Measurements from ENCODE around the gene ZNF580. TPM values are rescaled to one million over a fixed set of nuclear protein-coding genes. Genes with fewer than 3 reads are reported as not detected.

The ZNF580 gene
- total and polyA plus RNA-seq, 9 of the 15 experiments (the other 6 are each of a cell fraction or from before 2014, with no cell fraction given) = 2.3 to 47.4 (median 6.0) TPM

DNA sequence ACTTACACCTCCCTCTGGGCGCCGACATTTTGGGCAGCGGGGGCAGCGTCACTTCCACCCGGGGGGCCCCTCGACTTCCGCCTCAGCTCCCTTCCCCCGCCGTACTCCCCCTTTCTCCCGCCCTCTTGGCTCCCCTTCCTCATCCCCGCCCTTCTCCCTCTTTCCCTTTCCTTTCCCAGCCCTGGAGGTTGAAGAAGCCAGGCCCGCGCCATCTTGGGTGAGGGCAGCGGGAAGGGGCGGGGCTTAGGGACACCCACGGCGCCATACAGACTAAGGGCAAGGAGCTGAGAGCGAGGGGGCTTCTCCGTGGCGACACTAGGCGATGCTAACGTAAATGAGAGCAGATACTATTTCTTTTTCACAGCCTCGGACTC lies 41.3 kb upstream of the ZNF580 start, which contains the start of gene FIZ1 (continued):
- TF ChIP-seq ZNF507 (tag; conservative IDR thresholded peaks at IDR 0.05) (no peak), POLR2A (conservative IDR thresholded peaks at IDR 0.05) (peak; percentile 77), ARNT (IDR thresholded peaks at IDR 0.05) (no peak), PHF20 (IDR thresholded peaks at IDR 0.05; ENCODE audit: partially characterized antibody) (peak; percentile 88), ZC3H8 (IDR thresholded peaks at IDR 0.05) (no peak), RUNX1 (IDR thresholded peaks at IDR 0.05; ENCODE audit: low read depth) (no peak), ZNF76 (CRISPR knock-in tag; IDR thresholded peaks at IDR 0.05; ENCODE audit: borderline replicate concordance) (no peak), MCM3 (IDR thresholded peaks at IDR 0.05) (no peak), SREBF1 (IDR thresholded peaks at IDR 0.05; ENCODE audit: borderline replicate concordance, low read depth, low read length) (no peak), TEAD1 (CRISPR knock-in tag; IDR thresholded peaks at IDR 0.05) (no peak), ZNF830 (CRISPR knock-in tag; IDR thresholded peaks at IDR 0.05) (no peak), POLR2AphosphoS5 (IDR thresholded peaks at IDR 0.05; ENCODE audit: control insufficient read depth, insufficient read depth, low read depth, low read length) (peak; percentile 30; the same call in 1 of the 2 replicates), ZNF12 (CRISPR knock-in tag; IDR thresholded peaks at IDR 0.05) (no peak), NFE2L1 (tag; IDR thresholded peaks at IDR 0.05; ENCODE audit: borderline replicate concordance, low read depth) (no peak), POLR3A (IDR thresholded peaks at IDR 0.05; ENCODE audit: borderline replicate concordance, extremely low read depth, insufficient read depth, insufficient read length) (no peak), LEF1 (IDR thresholded peaks at IDR 0.05) (peak; percentile 80; the same call in 1 of the 2 replicates), NELFE (IDR thresholded peaks at IDR 0.05; ENCODE audit: insufficient read depth, insufficient read length) (no peak), ZNF212 (CRISPR knock-in tag; IDR thresholded peaks at IDR 0.05) (no peak), MIER1 (IDR thresholded peaks at IDR 0.05; ENCODE audit: low read depth) (no peak), KAT7 (CRISPR knock-in tag; IDR thresholded peaks at IDR 0.05; ENCODE audit: borderline replicate concordance) (0 out of 2 replicates have a peak, but pooled peaks have one; percentile 63), JUNB (CRISPR knock-in tag; conservative IDR thresholded peaks at IDR 0.05) (no peak), ARHGAP35 (IDR thresholded peaks at IDR 0.05; ENCODE audit: partially characterized antibody) (no peak), ZSCAN32 (CRISPR knock-in tag; IDR thresholded peaks at IDR 0.05) (no peak), NCOA4 (IDR thresholded peaks at IDR 0.05; ENCODE audit: partially characterized antibody) (no peak)
- TF ChIP-seq, protein P1, sequence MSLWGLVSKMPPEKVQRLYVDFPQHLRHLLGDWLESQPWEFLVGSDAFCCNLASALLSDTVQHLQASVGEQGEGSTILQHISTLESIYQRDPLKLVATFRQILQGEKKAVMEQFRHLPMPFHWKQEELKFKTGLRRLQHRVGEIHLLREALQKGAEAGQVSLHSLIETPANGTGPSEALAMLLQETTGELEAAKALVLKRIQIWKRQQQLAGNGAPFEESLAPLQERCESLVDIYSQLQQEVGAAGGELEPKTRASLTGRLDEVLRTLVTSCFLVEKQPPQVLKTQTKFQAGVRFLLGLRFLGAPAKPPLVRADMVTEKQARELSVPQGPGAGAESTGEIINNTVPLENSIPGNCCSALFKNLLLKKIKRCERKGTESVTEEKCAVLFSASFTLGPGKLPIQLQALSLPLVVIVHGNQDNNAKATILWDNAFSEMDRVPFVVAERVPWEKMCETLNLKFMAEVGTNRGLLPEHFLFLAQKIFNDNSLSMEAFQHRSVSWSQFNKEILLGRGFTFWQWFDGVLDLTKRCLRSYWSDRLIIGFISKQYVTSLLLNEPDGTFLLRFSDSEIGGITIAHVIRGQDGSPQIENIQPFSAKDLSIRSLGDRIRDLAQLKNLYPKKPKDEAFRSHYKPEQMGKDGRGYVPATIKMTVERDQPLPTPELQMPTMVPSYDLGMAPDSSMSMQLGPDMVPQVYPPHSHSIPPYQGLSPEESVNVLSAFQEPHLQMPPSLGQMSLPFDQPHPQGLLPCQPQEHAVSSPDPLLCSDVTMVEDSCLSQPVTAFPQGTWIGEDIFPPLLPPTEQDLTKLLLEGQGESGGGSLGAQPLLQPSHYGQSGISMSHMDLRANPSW (CRISPR knock-in tag; IDR thresholded peaks at IDR 0.05) = no peak
- TF ChIP-seq, protein P2, sequence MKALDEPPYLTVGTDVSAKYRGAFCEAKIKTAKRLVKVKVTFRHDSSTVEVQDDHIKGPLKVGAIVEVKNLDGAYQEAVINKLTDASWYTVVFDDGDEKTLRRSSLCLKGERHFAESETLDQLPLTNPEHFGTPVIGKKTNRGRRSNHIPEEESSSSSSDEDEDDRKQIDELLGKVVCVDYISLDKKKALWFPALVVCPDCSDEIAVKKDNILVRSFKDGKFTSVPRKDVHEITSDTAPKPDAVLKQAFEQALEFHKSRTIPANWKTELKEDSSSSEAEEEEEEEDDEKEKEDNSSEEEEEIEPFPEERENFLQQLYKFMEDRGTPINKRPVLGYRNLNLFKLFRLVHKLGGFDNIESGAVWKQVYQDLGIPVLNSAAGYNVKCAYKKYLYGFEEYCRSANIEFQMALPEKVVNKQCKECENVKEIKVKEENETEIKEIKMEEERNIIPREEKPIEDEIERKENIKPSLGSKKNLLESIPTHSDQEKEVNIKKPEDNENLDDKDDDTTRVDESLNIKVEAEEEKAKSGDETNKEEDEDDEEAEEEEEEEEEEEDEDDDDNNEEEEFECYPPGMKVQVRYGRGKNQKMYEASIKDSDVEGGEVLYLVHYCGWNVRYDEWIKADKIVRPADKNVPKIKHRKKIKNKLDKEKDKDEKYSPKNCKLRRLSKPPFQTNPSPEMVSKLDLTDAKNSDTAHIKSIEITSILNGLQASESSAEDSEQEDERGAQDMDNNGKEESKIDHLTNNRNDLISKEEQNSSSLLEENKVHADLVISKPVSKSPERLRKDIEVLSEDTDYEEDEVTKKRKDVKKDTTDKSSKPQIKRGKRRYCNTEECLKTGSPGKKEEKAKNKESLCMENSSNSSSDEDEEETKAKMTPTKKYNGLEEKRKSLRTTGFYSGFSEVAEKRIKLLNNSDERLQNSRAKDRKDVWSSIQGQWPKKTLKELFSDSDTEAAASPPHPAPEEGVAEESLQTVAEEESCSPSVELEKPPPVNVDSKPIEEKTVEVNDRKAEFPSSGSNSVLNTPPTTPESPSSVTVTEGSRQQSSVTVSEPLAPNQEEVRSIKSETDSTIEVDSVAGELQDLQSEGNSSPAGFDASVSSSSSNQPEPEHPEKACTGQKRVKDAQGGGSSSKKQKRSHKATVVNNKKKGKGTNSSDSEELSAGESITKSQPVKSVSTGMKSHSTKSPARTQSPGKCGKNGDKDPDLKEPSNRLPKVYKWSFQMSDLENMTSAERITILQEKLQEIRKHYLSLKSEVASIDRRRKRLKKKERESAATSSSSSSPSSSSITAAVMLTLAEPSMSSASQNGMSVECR (CRISPR knock-in tag; IDR thresholded peaks at IDR 0.05) = peak; percentile 79
